SU-DHL-6 (cell line): ENCODE measurements around the gene LRRC71.

Source experiments
- H2AFZ ChIP-seq: fragments of 200-600 bp; sonication (generic); 2 replicates; pipeline ENCODE4 v1.6.1; 2014; ENCODE audit warnings: low read depth, mild to moderate bottlenecking, moderate library complexity, mixed read lengths, antibody characterized with exemption, low read length; ENCODE audit not compliant: severe bottlenecking
- H3F3A ChIP-seq: fragments of 200-600 bp; shearing (Covaris generic); 2 replicates; pipeline ENCODE4 v1.6.0; 2016; ENCODE audit warnings: antibody characterized with exemption, mild to moderate bottlenecking; ENCODE audit not compliant: insufficient read depth
- H3K27ac ChIP-seq: fragments of 200-600 bp; sonication (generic); 2 replicates; pipeline ENCODE4 v1.5.1; 2016; ENCODE audit warnings: low read depth, mild to moderate bottlenecking, low read length, moderate library complexity, mixed read lengths
- H3K27me3 ChIP-seq: fragments of 200-600 bp; sonication (generic), shearing (Covaris generic); 2 replicates; pipeline ENCODE4 v1.6.0; 2014; ENCODE audit warnings: mild to moderate bottlenecking, low read length
- H3K36me3 ChIP-seq: fragments of 200-600 bp; sonication (generic); 2 replicates; pipeline ENCODE4 v1.6.1; 2014; ENCODE audit warnings: mild to moderate bottlenecking, low read length, mixed read lengths
- H3K4me2 ChIP-seq: fragments of 300-600, 200-600 bp; shearing (Covaris generic), sonication (generic); 2 replicates; pipeline ENCODE4 v1.6.0; 2014; ENCODE audit warnings: low read length, low read depth, mild to moderate bottlenecking; ENCODE audit not compliant: poor library complexity, severe bottlenecking
- H3K4me3 ChIP-seq: fragments of 200-600 bp; sonication (generic); 2 replicates; pipeline ENCODE4 v1.5.1; 2014; ENCODE audit warnings: antibody characterized with exemption, low read length, mild to moderate bottlenecking, mixed read lengths; ENCODE audit not compliant: insufficient read depth, poor library complexity, severe bottlenecking
- H3K79me2 ChIP-seq: fragments of 200-600 bp; sonication (generic); 2 replicates; pipeline ENCODE4 v1.6.1; 2014; ENCODE audit warnings: mild to moderate bottlenecking, low read length, moderate library complexity; ENCODE audit not compliant: insufficient read depth
- H3K9ac ChIP-seq: fragments of 200-600 bp; sonication (generic); 2 replicates; pipeline ENCODE4 v1.7.0; 2014; ENCODE audit warnings: mild to moderate bottlenecking, low read length
- H3K9me2 ChIP-seq: fragments of 200-600 bp; sonication (generic); replicated peaks from 2 replicates; pipeline ENCODE4 v1.6.1; 2014; ENCODE audit warnings: low read length; ENCODE audit not compliant: insufficient read depth
- H3K9me3 ChIP-seq: fragments of 200-600 bp; sonication (generic); 2 replicates; pipeline ENCODE4 v1.6.1; 2014; ENCODE audit warnings: low read length, mixed read lengths; ENCODE audit not compliant: insufficient read depth
- H4K20me1 ChIP-seq: fragments of 200-600 bp; sonication (generic); 2 replicates; pipeline ENCODE4 v1.6.1; 2014; ENCODE audit warnings: low read depth, mild to moderate bottlenecking, antibody characterized with exemption, low read length, moderate library complexity, mixed read lengths
- CTCF ChIP-seq: fragments of 200-600 bp; sonication (generic); IDR thresholded peaks from one replicate; pipeline ENCODE4 v1.5.1; 2017; ENCODE audit warnings: antibody characterized with exemption, mild to moderate bottlenecking, low read length, moderate library complexity; ENCODE audit not compliant: insufficient read depth, poor library complexity, severe bottlenecking
- EZH2phosphoT487 ChIP-seq: fragments of 200-600 bp; sonication (generic), shearing (Covaris generic); conservative IDR thresholded peaks from 2 replicates; pipeline ENCODE4 v1.6.1; 2018; ENCODE audit warnings: mild to moderate bottlenecking, antibody characterized with exemption, low read length, moderate library complexity, mixed read lengths

Gene LRRC71

GRCh38 chr1:156920233-156921052 lies at the start of gene LRRC71:
Gene LRRC71 (plus strand): TSS chr1:156920632. CDS start chr1:156920804, 172 bp downstream.
- Histone ChIP-seq H3K79me2 (no peaks in the 10 kb centered on the region), H3K4me2 (no peak within 1 kb of the TSS), H3F3A (no peaks in the 10 kb centered on the region), H3K9me3 (no peaks in the 10 kb centered on the region), H4K20me1 (no peaks in the 10 kb centered on the region), H3K9me2 (no peaks in the 10 kb centered on the region), H3K4me3 (no peak within 1 kb of the TSS), H3K9ac (no peak within 1 kb of the TSS), H2AFZ (no peak within 1 kb of the TSS), H3K36me3 (no peaks in the 10 kb centered on the region), H3K27me3 (no peaks in the 10 kb centered on the region), H3K27ac (no peak within 1 kb of the TSS)
- TF ChIP-seq CTCF = peak; percentile 23
- TF ChIP-seq EZH2phosphoT487 = no peak

GRCh38 chr1:156873659-156874058 lies 46.8 kb upstream of the LRRC71 start:
- no peak overlapping the region for H2AFZ ChIP-seq
- no peaks in the 10 kb centered on the region for H3K79me2 ChIP-seq
- H3K9me2 ChIP-seq = no peaks in the 10 kb centered on the region
- H4K20me1 ChIP-seq = no peaks in the 10 kb centered on the region
- no peak overlapping the region for H3K4me3 ChIP-seq
- TF ChIP-seq CTCF = no peak
- TF ChIP-seq EZH2phosphoT487 = no peak
- H3K9ac ChIP-seq = no peak overlapping the region
- no peak overlapping the region for H3K27ac ChIP-seq
- H3K4me2 ChIP-seq = no peak overlapping the region
- H3K9me3 ChIP-seq = no peaks in the 10 kb centered on the region
- no peaks in the 10 kb centered on the region for H3K36me3 ChIP-seq
- H3F3A ChIP-seq = no peaks in the 10 kb centered on the region
- H3K27me3 ChIP-seq = no peaks in the 10 kb centered on the region

GRCh38 chr1:156874142-156874541 lies 46.3 kb upstream of the LRRC71 start:
- Histone ChIP-seq H3K27me3 (no peaks in the 10 kb centered on the region), H4K20me1 (no peaks in the 10 kb centered on the region), H3K79me2 (no peaks in the 10 kb centered on the region), H3K27ac (no peak overlapping the region), H3K9me3 (no peaks in the 10 kb centered on the region), H3K36me3 (no peaks in the 10 kb centered on the region), H3F3A (no peaks in the 10 kb centered on the region), H3K4me2 (no peak overlapping the region), H2AFZ (no peak overlapping the region), H3K4me3 (no peak overlapping the region), H3K9ac (no peak overlapping the region), H3K9me2 (no peaks in the 10 kb centered on the region)
- TF ChIP-seq CTCF = no peak
- no peak for TF ChIP-seq EZH2phosphoT487
